GM12892 (cell line): Measurements from ENCODE around the gene HRG.

Source experiments
- POLR2A ChIP-seq: IDR thresholded peaks from 2 replicates; pipeline ENCODE4 v1.6.1; 2011; ENCODE audit warnings: low read depth, low read length, control low read depth
- POLR2AphosphoS5 ChIP-seq: IDR thresholded peaks from 2 replicates; pipeline ENCODE4 v1.6.1; 2011; ENCODE audit warnings: low read depth, low read length, control low read depth
- TAF1 ChIP-seq: IDR thresholded peaks from 2 replicates; pipeline ENCODE4 v1.6.1; 2011; ENCODE audit warnings: low read depth, mild to moderate bottlenecking, control low read depth, low read length, borderline replicate concordance

DNA sequence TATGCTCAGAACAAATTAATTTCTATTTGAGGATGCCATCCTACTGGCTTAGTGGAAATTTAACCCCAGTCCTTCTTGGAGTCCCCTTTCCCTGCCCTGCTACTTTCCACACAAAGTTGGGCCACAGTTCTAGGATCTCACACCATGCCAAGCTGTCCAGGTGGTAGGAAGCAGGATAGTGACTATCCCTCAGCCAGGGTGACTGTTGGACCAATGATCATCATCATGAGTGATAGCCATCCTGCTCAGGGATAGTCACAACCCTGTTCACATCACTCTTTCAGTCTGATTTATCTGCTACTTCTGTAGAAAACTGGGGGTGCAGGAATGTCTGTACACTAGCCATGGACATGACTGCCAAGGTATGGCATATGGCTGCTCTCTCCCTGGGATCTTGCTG lies 12.8 kb downstream of the HRG start:
- TF ChIP-seq TAF1: no peak
- TF ChIP-seq POLR2A: no peak
- TF ChIP-seq POLR2AphosphoS5: no peak
